Activated gamma-delta T cell treated with Interleukin-2 at 50 U/mL for 16 hours (primary cell): Measurements from ENCODE around the gene CCDC146.
"Not testable (repeated sequence)": the region's sequence is repeated elsewhere in the genome, so short reads cannot be mapped to it uniquely, and the experiment has no call there.

Experiments used
- DNase-seq: peaks from one replicate; pipeline ENCODE4 v3.0.0-alpha.2; 2020

CCDC146 gene

GRCh38 chr7:77248154-77248553, 125.7 kb downstream of the CCDC146 start:
- no peak for DNase-seq

GRCh38 chr7:77252506-77252905, 130.1 kb downstream of the CCDC146 start:
- DNase-seq: no peak

GRCh38 chr7:77253151-77253550, 130.7 kb downstream of the CCDC146 start:
- DNase-seq: no peak

- DNase-seq: no peak
These were observed 132.0 kb downstream of the CCDC146 start for GRCh38 chr7:77254429-77254828.

GRCh38 chr7:77254915-77255314, 132.5 kb downstream of the CCDC146 start:
- DNase-seq: no peak

- no peak for DNase-seq
These were observed 135.6 kb downstream of the CCDC146 start for GRCh38 chr7:77258014-77258413.

- DNase-seq: no peak
These were observed 136.2 kb downstream of the CCDC146 start for GRCh38 chr7:77258593-77258992.

- no peak for DNase-seq
These were observed 139.9 kb downstream of the CCDC146 start for GRCh38 chr7:77262316-77262715.

GRCh38 chr7:77265666-77266065, 143.3 kb downstream of the CCDC146 start:
- no peak for DNase-seq

- no peak for DNase-seq
These were observed 143.9 kb downstream of the CCDC146 start for GRCh38 chr7:77266291-77266794.

GRCh38 chr7:77269360-77270093, 147.1 kb downstream of the CCDC146 start:
- DNase-seq: no peak

- no peak for DNase-seq
These were observed 147.7 kb downstream of the CCDC146 start for GRCh38 chr7:77270094-77270480.

- DNase-seq: no peak
These were observed 149.4 kb downstream of the CCDC146 start for GRCh38 chr7:77271766-77272165.

GRCh38 chr7:77275663-77276062, 153.2 kb downstream of the CCDC146 start:
- not testable (repeated sequence) for DNase-seq

GRCh38 chr7:77276120-77276519, 153.7 kb downstream of the CCDC146 start:
- DNase-seq: no peak

- no peak for DNase-seq
These were observed 159.5 kb downstream of the CCDC146 start for GRCh38 chr7:77281780-77282478.

- no peak for DNase-seq
These were observed 160.5 kb downstream of the CCDC146 start for GRCh38 chr7:77282897-77283296.

- DNase-seq: no peak
These were observed 161.6 kb downstream of the CCDC146 start for GRCh38 chr7:77284005-77284404.

GRCh38 chr7:77284616-77285015, 162.2 kb downstream of the CCDC146 start:
- no peak for DNase-seq

GRCh38 chr7:77288676-77289320, 166.4 kb downstream of the CCDC146 start:
- DNase-seq: no peak

- DNase-seq: no peak
These were observed 167.0 kb downstream of the CCDC146 start for GRCh38 chr7:77289387-77289786.

GRCh38 chr7:77290425-77290824, 168.0 kb downstream of the CCDC146 start:
- no peak for DNase-seq

- no peak for DNase-seq
These were observed 170.6 kb downstream of the CCDC146 start for GRCh38 chr7:77293046-77293445.

- DNase-seq: no peak
These were observed 173.1 kb downstream of the CCDC146 start for GRCh38 chr7:77295549-77295948.
